Adrenal gland (tissue), 5 donors: ENCODE measurements around the gene TMEM132C.

ENCODE experiments used
- CTCF ChIP-seq, 6 experiments: fragments of 450-650 bp in 4 of 6; fragments of 200-600 bp in 2 of 6; sonication (generic) in 1 of 6; IDR thresholded peaks; 1 replicate in 5 of 6; 2 replicates in 1 of 6; pipeline versions ENCODE4 v1.5.1 to v1.8.0; 2016 to 2021; ENCODE audit warnings: antibody characterized with exemption in 6 of 6, mild to moderate bottlenecking in 2 of 6, moderate library complexity in 1 of 6
- POLR2A ChIP-seq, 2 donors: fragments of 450-650 bp; IDR thresholded peaks; one replicate each; pipeline ENCODE4 v1.6.1; 2017; ENCODE audit warnings: antibody characterized with exemption in 2 of 2, mild to moderate bottlenecking in 2 of 2, moderate library complexity in 1 of 2
- donor health status: DM: no; HTN: no; CAD: no.

GRCh38 chr12:128524439-128524838 lies 257.5 kb downstream of the TMEM132C start:
- TF ChIP-seq CTCF (IDR thresholded peaks at IDR 0.05) (no peak), POLR2A (IDR thresholded peaks at IDR 0.05) (no peak)
